HEK293T (cell line): ENCODE results near the gene GRIFIN.

Experiments used
- ARNT ChIP-seq: fragments of 450-650 bp; IDR thresholded peaks from 2 replicates; pipeline ENCODE4 v1.6.1; 2017; ENCODE audit warnings: mild to moderate bottlenecking
- BHLHE40 ChIP-seq: fragments of 450-650 bp; IDR thresholded peaks from 2 replicates; pipeline ENCODE4 v1.6.1; 2016; ENCODE audit warnings: mild to moderate bottlenecking, moderate library complexity, borderline replicate concordance
- ELF4 ChIP-seq: fragments of 450-650 bp; IDR thresholded peaks from 2 replicates; pipeline ENCODE4 v1.6.1; 2017; ENCODE audit warnings: antibody characterized with exemption
- FOXK2 ChIP-seq: fragments of 450-650 bp; IDR thresholded peaks from 2 replicates; pipeline ENCODE4 v1.6.1; 2016; ENCODE audit warnings: mild to moderate bottlenecking
- FOXM1 ChIP-seq: fragments of 450-650 bp; IDR thresholded peaks from 2 replicates; pipeline ENCODE4 v1.6.1; 2017; ENCODE audit warnings: mild to moderate bottlenecking, borderline replicate concordance
- NFRKB ChIP-seq: fragments of 450-650 bp; IDR thresholded peaks from 2 replicates; pipeline ENCODE4 v1.6.1; 2016; ENCODE audit warnings: mild to moderate bottlenecking, moderate library complexity
- PKNOX1 ChIP-seq: fragments of 450-650 bp; IDR thresholded peaks from 2 replicates; pipeline ENCODE4 v1.6.1; 2016
- SP1 ChIP-seq: fragments of 450-650 bp; IDR thresholded peaks from 2 replicates; pipeline ENCODE4 v1.6.1; 2017
- SUZ12 ChIP-seq: fragments of 450-650 bp; IDR thresholded peaks from 2 replicates; pipeline ENCODE4 v1.6.1; 2016; ENCODE audit warnings: mild to moderate bottlenecking
- TARDBP ChIP-seq: fragments of 450-650 bp; IDR thresholded peaks from 2 replicates; pipeline ENCODE4 v1.6.1; 2016

DNA sequence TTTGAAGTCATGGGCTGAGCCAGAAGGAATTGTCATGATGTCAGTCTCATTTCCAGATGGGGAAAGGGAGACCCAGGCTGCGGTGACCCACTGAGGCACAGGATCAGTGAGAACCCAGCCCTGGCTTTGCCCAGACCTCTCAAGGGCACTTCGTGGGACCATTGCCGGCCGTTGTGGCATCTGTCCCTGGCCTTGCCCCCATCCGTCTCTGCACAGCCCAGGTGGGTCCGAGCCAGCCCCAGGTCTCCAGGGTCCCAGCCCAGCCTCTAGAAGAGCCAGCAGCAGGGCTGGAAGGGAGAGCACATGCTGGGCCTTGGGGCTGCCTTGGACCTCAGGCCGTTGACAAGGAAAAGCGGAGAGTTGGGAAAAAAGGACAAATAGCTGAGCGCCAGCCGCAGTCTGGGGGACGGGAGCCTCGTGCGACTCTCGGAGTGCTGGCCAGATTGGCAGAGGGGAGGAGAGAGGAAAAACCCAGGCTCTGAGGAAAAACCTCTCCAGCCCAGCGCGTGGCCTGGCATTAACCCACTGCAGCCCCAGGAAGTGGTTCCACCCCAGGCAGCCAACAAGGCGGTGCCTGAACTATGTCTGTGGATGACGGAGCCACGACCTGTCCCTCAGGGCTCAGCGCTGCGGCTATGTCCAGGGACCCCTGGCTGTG, 30.2 kb downstream of the GRIFIN start:
- TF ChIP-seq SUZ12, result no peak
- no peak for TF ChIP-seq FOXM1
- TF ChIP-seq BHLHE40, result no peak
- no peak for TF ChIP-seq ELF4
- no peak for TF ChIP-seq ARNT
- TF ChIP-seq NFRKB, result no peak
- TF ChIP-seq SP1, result no peak
- no peak for TF ChIP-seq FOXK2
- TF ChIP-seq TARDBP, result no peak
- no peak for TF ChIP-seq PKNOX1
